T-helper 2 cell (primary cell): ENCODE measurements around the gene SSBP4.
"Not testable (repeated sequence)": the region's sequence is repeated elsewhere in the genome, so short reads cannot be mapped to it uniquely, and the experiment has no call there.

Experiments used
- DNase-seq, 5 experiments: peaks; one replicate each; pipeline versions ENCODE4 v3.0.0 to v3.0.0-alpha.2; 2012 to 2022

Gene SSBP4

GRCh38 chr19:18396471-18397241 is 22.5 kb upstream of the SSBP4 start:
- no peak for DNase-seq

- no peak for DNase-seq
Measured at GRCh38 chr19:18397242-18398202, 21.7 kb upstream of the SSBP4 start, which contains the start of gene LRRC25. Gene LRRC25, minus strand, starts transcription at chr19:18397622. Its CDS starts 659 bp downstream, at chr19:18396963.

- no peak for DNase-seq
Measured at GRCh38 chr19:18399008-18399407, 20.2 kb upstream of the SSBP4 start.

GRCh38 chr19:18401580-18402112 is 17.6 kb upstream of the SSBP4 start:
- DNase-seq = no peak

- not testable (repeated sequence) for DNase-seq
Measured at GRCh38 chr19:18402455-18403248, 16.5 kb upstream of the SSBP4 start.

GRCh38 chr19:18405754-18406153 is 13.4 kb upstream of the SSBP4 start:
- DNase-seq = not testable (repeated sequence)

GRCh38 chr19:18406749-18407148 is 12.4 kb upstream of the SSBP4 start:
- no peak for DNase-seq

- DNase-seq = no peak
Measured at GRCh38 chr19:18408053-18408476, 11.1 kb upstream of the SSBP4 start.

GRCh38 chr19:18412610-18413239 is 6.5 kb upstream of the SSBP4 start:
- no peak for DNase-seq

GRCh38 chr19:18414504-18415177 is 4.6 kb upstream of the SSBP4 start:
- no peak for DNase-seq

- no peak for DNase-seq
Measured at GRCh38 chr19:18415178-18415867, 3.9 kb upstream of the SSBP4 start.

GRCh38 chr19:18416778-18417249 is 2.4 kb upstream of the SSBP4 start:
- DNase-seq = peak in 4 of 5 experiments; percentile 21 to 70 (median 48)

GRCh38 chr19:18417250-18418028 is 1.8 kb upstream of the SSBP4 start:
- no peak for DNase-seq

- DNase-seq = no peak
Measured at GRCh38 chr19:18418029-18418482, 1.1 kb upstream of the SSBP4 start.

GRCh38 chr19:18418483-18419194 is 559 bp upstream of the SSBP4 start:
- peak in 1 of 5 experiments; percentile 70 for DNase-seq

GRCh38 chr19:18419699-18420460 is 682 bp downstream of the SSBP4 start:
- peak in 3 of 5 experiments; percentile 38 to 69 (median 38) for DNase-seq

- DNase-seq = no peak
Measured at GRCh38 chr19:18420930-18421329, 1.7 kb downstream of the SSBP4 start.
